GM20000 (cell line): ENCODE data around the gene DDX54.

Source experiments
- DNase-seq: peaks from one replicate; pipeline ENCODE4 v3.0.0; 2012; ENCODE audit warnings: low spot score
- CTCF ChIP-seq: IDR thresholded peaks from 2 replicates; pipeline ENCODE4 v1.5.1; 2012; ENCODE audit warnings: mild to moderate bottlenecking, control low read depth; ENCODE audit errors: extremely low read depth, missing control alignments

DDX54 gene

GRCh38 chr12:113191227-113191626, 5.9 kb upstream of the DDX54 start:
- no peak for DNase-seq
- no peak for TF ChIP-seq CTCF

DNA sequence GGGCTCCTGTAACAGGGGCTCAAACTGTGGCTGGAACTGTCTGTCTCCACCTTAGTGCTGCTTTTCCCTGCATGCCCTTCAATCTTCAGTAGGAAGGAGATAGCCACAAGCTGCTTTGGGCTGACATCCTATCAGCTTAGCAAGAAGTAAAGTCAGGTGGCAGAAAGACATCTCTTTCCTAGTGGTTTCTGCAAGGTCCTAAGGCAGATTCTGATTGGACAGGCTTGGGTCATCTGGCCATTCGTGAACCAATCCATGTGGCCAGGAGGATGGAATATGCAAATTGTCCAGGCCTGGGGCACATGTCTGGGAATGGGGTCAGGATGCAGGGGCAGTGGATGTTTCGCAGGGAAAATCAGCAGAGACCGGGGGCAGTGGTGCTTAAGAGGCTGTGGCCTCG, 5.5 kb upstream of the DDX54 start:
- no peak for DNase-seq
- TF ChIP-seq CTCF = no peak

DNA sequence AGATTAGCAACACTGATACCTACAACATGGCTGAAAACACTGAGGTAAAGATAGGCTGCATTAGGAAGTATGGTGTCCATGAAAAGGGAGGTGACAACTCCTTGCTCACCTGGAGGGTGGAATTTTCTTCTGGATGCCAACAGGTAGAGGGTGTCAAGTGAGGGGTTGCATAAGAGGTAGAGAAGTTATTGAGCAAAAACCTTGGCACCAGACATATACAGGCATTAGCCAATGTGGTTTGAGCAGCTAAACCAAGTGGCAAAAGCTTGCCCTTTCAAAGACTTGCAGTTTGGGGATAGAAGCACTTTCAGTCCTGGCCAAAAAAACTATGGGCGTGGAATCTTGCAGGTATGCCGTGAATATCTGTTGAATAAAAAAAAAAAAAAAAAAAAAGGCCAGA, 4.1 kb upstream of the DDX54 start:
- no peak for DNase-seq
- TF ChIP-seq CTCF = no peak

DNA sequence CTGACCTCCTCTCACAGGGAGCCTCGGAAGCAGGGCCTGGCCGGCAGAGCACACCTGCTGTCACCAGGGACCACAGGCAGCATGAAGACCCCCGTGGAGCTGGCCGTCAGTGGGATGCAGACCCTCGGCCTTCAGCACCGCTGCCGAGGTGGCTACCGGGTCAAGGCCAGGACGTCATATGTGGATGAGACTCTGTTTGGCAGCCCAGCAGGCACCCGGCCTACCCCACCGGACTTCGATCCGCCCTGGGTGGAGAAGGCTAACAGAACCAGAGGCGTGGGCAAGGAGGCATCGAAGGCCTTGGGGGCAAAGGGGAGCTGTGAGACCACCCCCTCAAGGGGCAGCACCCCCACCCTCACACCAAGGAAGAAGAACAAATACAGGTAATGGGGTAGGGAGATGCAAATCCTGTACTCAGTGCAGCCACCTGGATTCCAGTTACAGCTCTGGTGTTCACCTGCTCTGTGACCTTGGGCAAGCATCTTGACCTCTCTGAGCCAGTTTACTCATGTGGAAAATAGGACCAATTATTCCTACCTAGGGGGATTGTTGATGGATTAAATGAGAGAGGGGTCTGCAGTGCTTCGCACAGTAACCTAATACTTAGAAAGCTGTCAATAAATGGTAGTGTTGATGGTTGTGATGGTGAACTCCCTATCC, 1.5 kb upstream of the DDX54 start:
- no peak for DNase-seq
- TF ChIP-seq CTCF = no peak

DNA sequence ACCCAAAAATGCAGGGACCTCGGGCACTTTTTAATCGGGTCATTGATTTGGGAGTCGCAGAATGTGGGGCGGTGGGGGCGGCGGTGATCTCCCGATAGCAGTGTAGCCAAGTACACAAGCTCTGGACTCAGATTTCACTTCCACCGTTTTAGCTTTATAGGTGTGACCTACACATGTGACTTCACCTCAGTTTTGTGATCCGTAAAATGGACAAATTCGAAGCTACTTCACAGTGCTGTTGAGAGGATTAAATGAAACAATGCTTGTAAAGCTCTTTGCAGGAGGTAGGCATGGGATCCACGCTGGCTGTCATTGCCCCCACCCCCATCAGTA, 721 bp upstream of the DDX54 start:
- no peak for DNase-seq

GRCh38 chr12:113184900-113185179, 438 bp downstream of the DDX54 start:
- no peak for TF ChIP-seq CTCF
- peak; percentile 93 for DNase-seq

More for the DNA sequence above, 721 bp upstream of the DDX54 start:
- TF ChIP-seq CTCF = no peak

GRCh38 chr12:113184098-113184899, 979 bp downstream of the DDX54 start:
- no peak for DNase-seq
- no peak for TF ChIP-seq CTCF
